GM12873 (cell line): ENCODE data around the gene GNB1.

Source experiments
- CTCF ChIP-seq: IDR thresholded peaks from 2 replicates; pipeline ENCODE4 v1.5.1; 2012; ENCODE audit warnings: low read depth, mild to moderate bottlenecking, moderate library complexity, low read length, control low read depth; ENCODE audit not compliant: insufficient read depth; ENCODE audit errors: missing control alignments

Gene GNB1

DNA sequence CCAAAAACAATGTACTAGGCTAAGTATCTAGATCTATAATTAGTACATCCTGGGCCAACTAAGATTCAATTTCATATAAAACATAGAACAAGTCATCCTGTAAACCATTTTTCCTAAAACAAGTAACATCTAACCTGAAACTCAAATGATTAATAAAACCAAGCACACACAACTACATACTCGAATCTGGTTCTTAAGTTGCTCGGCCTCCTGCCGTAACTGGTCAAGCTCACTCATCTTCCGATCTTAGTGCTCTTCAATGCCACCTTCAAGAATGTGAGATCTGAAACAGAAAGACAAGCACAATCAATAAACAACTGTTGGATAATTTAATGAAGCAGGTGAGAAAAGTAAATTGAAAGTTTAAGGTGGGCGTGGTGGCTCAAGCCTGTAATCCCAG is 65.7 kb downstream of the GNB1 start:
- TF ChIP-seq CTCF: no peak

GRCh38 chr1:1819762-1820161 is 71.1 kb downstream of the GNB1 start:
- TF ChIP-seq CTCF: no peak

DNA sequence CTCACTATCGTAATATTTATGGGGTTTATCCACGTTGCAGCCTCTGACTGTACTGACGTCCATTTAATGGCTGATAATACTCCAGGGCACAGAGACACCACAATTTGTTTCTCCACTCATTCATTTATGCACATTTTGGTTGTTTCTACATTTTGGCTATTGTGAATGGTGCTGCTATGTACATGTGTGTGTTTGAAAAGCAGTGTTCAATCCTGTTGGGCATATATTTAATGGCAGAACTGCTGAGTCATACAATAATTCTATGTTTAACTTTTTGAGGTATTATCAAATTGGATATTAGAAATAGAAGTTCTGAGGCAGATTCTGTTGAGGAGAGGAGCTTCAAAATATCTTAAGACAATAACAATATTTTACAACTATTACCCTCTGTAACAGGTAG is 73.7 kb downstream of the GNB1 start:
- no peak for TF ChIP-seq CTCF

- TF ChIP-seq CTCF: no peak
These were observed 75.1 kb downstream of the GNB1 start for GRCh38 chr1:1815606-1816281.

DNA sequence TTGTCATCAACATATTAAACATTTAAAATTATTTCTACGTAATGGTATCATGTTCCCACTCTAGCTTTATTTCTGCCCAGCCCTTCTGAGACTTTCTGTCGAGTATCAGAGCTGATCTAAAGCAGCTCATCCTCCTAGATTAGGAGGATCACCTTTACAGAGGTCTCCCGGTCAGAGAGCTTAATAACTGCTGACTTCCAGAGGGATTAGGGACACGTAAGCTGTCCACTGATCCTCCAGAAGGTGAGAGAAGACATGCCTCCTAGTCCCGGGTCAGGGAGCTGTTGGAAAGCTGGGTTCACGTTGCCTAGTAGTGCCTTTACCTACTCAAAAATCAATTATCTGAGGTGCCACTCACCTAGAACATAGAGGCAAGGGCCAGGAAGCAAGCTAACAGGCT is 81.4 kb downstream of the GNB1 start:
- no peak for TF ChIP-seq CTCF

DNA sequence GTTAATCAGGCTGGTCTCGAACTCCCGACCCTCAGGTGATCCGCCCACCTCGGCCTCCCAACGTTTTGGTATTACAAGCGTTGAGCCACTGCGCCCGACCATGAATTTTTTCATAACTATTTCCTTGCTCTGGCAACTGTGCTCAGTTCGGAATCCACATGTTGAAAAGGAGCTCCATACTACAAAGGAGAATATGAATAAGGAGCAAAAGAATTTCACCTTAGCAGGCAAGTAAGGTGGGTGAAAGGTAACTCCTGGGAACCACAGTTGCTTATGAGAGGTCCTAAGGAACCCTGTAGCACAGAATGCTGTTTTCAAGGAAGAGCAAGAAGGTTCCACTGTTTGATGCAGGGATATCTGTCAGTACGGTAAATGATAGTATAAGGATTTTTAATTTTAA is 82.7 kb downstream of the GNB1 start:
- TF ChIP-seq CTCF: no peak

DNA sequence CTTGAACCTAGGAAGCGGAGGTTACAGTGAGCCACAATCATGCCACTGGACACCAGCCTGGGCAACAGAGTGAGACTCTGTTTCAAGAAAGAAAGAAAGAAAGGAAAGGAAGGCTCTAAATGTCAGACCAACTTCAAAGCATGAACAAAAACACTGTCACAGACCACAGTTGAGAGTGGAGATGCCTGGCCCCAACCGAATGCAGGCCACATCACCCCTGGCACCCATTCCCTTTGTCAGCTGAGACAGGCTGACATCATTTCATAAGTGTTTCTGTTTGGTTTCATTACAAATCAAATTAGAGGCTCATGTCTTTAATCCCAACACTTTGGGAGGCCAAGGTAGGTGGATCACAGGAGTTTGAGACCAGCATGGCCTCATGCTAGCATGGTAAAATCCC is 84.0 kb downstream of the GNB1 start:
- no peak for TF ChIP-seq CTCF
